H1 (cell line): ENCODE data around the gene PDE6D. TPM values are rescaled to one million over a fixed set of nuclear protein-coding genes. Genes with fewer than 3 reads are reported as not detected.

Experiments used
- BCL11A ChIP-seq, 2 experiments: IDR thresholded peaks; one replicate each; pipeline ENCODE4 v1.6.1; 2011; ENCODE audit warnings: low read depth in 2 of 2, low read length in 2 of 2, mild to moderate bottlenecking in 2 of 2
- BRCA1 ChIP-seq: IDR thresholded peaks from 2 replicates; pipeline ENCODE4 v1.6.1; 2012; ENCODE audit warnings: low read depth, low read length, improper control_type of control experiment
- CBX5 ChIP-seq: fragments of 300-800, 300-1000 bp; sonication (generic); IDR thresholded peaks from 2 replicates; pipeline ENCODE4 v1.7.1; 2016; ENCODE audit warnings: antibody characterized with exemption, low read length, low read depth
- CHD1 ChIP-seq: IDR thresholded peaks from 2 replicates; pipeline ENCODE4 v1.6.1; 2012; ENCODE audit warnings: low read depth, low read length, improper control_type of control experiment
- EGR1 ChIP-seq: IDR thresholded peaks from 2 replicates; pipeline ENCODE4 v1.6.1; 2011; ENCODE audit warnings: low read depth, low read length, borderline replicate concordance
- EZH2 ChIP-seq: fragments of 200-600 bp; sonication (generic); IDR thresholded peaks from 2 replicates; pipeline ENCODE4 v1.7.1; 2012; ENCODE audit warnings: low read depth, mild to moderate bottlenecking, moderate library complexity, low read length, inconsistent platforms; ENCODE audit not compliant: severe bottlenecking
- GABPA ChIP-seq: IDR thresholded peaks from 2 replicates; pipeline ENCODE4 v1.6.1; 2011; ENCODE audit warnings: mild to moderate bottlenecking, low read length, moderate library complexity, borderline replicate concordance; ENCODE audit not compliant: insufficient read depth
- GTF2F1 ChIP-seq: IDR thresholded peaks from 2 replicates; pipeline ENCODE4 v1.6.1; 2012; ENCODE audit warnings: low read depth, low read length, improper control_type of control experiment, borderline replicate concordance
- MAFK ChIP-seq: IDR thresholded peaks from 2 replicates; pipeline ENCODE4 v1.6.1; 2012; ENCODE audit warnings: low read depth, mild to moderate bottlenecking, improper control_type of control experiment, low read length
- NANOG ChIP-seq: IDR thresholded peaks from 2 replicates; pipeline ENCODE4 v1.6.1; 2011; ENCODE audit warnings: low read length, low read depth, mild to moderate bottlenecking, inconsistent platforms; ENCODE audit not compliant: insufficient read depth, poor library complexity, severe bottlenecking
- NRF1 ChIP-seq: IDR thresholded peaks from 2 replicates; pipeline ENCODE4 v1.6.1; 2011; ENCODE audit warnings: mild to moderate bottlenecking, low read depth, low read length, improper control_type of control experiment
- PHF8 ChIP-seq: fragments of 200-600 bp; sonication (generic); conservative IDR thresholded peaks from 2 replicates; pipeline ENCODE4 v1.7.1; 2012; ENCODE audit warnings: low read depth, mild to moderate bottlenecking, inconsistent platforms, low read length, moderate library complexity
- POLR2A ChIP-seq, 2 experiments: IDR thresholded peaks; 1 replicate in 1 of 2; 2 replicates in 1 of 2; pipeline ENCODE4 v1.6.1; 2011; ENCODE audit warnings: low read depth in 2 of 2, low read length in 2 of 2, mild to moderate bottlenecking in 2 of 2; ENCODE audit errors: control extremely low read depth in 1 of 2
- POU5F1 ChIP-seq: IDR thresholded peaks from 2 replicates; pipeline ENCODE4 v1.6.1; 2011; ENCODE audit warnings: low read depth, mild to moderate bottlenecking, low read length, moderate library complexity
- RBBP5 ChIP-seq: IDR thresholded peaks from 2 replicates; pipeline ENCODE4 v1.7.1; 2012; ENCODE audit warnings: low read depth, mild to moderate bottlenecking, inconsistent platforms, low read length, moderate library complexity, borderline replicate concordance
- RNF2 ChIP-seq: fragments of 200-900, 300-1000 bp; sonication (generic); IDR thresholded peaks from 2 replicates; pipeline ENCODE4 v1.7.1; 2016; ENCODE audit warnings: borderline replicate concordance, low read depth, mild to moderate bottlenecking, antibody characterized with exemption, low read length; ENCODE audit not compliant: poor library complexity, severe bottlenecking; ENCODE audit errors: missing control alignments
- RXRA ChIP-seq: IDR thresholded peaks from 2 replicates; pipeline ENCODE4 v1.6.1; 2011; ENCODE audit warnings: low read depth, mild to moderate bottlenecking, low read length, moderate library complexity; ENCODE audit not compliant: insufficient read depth
- SP4 ChIP-seq: IDR thresholded peaks from 2 replicates; pipeline ENCODE4 v1.6.1; 2012; ENCODE audit warnings: low read length, inconsistent platforms
- TAF7 ChIP-seq: optimal IDR thresholded peaks from 2 replicates; pipeline ENCODE3; 2011; ENCODE audit warnings: low read depth, mild to moderate bottlenecking, inconsistent platforms, low read length, moderate library complexity, borderline replicate concordance
- polyA plus RNA-seq, 7 experiments: library from polyadenylated mRNA; depleted of rRNA in 3 of 7; stranded (reverse) in 5 of 7; unstranded in 2 of 7; fragments of >200 nt in 5 of 7; fragments of 200-250 nt in 2 of 7; gene quantifications; 1 replicate in 5 of 7; 2 replicates in 1 of 7; 4 replicates in 1 of 7; pipeline versions ENCODE4 v1.2.1 to v1.2.3, GENCODE V29; 2011 to 2013; ENCODE audit warnings: missing spikeins in 2 of 7, mixed read lengths in 2 of 7
- total RNA-seq: library from RNA; stranded (reverse); fragmentation: NEBNext Ultra II Directional; extraction: Animal tissue kit (Norgen Biotek cat#: 25700); gene quantifications from 2 replicates; pipeline ENCODE4 v1.2.1, GENCODE V29; 2021
- TF ChIP-seq, protein P1 (sequence below): IDR thresholded peaks from 2 replicates; pipeline ENCODE4 v1.6.1; 2012; ENCODE audit warnings: low read length, inconsistent platforms
- TF ChIP-seq, protein P2 (sequence below): IDR thresholded peaks from 2 replicates; pipeline ENCODE4 v1.6.1; 2011; ENCODE audit warnings: low read depth, mild to moderate bottlenecking, low read length; ENCODE audit not compliant: insufficient read depth

Gene PDE6D
- total and polyA plus RNA-seq, 2 of the 8 experiments (the other 6 are each of a cell fraction or from before 2014, with no cell fraction given): 33.7 to 63.9 TPM

DNA sequence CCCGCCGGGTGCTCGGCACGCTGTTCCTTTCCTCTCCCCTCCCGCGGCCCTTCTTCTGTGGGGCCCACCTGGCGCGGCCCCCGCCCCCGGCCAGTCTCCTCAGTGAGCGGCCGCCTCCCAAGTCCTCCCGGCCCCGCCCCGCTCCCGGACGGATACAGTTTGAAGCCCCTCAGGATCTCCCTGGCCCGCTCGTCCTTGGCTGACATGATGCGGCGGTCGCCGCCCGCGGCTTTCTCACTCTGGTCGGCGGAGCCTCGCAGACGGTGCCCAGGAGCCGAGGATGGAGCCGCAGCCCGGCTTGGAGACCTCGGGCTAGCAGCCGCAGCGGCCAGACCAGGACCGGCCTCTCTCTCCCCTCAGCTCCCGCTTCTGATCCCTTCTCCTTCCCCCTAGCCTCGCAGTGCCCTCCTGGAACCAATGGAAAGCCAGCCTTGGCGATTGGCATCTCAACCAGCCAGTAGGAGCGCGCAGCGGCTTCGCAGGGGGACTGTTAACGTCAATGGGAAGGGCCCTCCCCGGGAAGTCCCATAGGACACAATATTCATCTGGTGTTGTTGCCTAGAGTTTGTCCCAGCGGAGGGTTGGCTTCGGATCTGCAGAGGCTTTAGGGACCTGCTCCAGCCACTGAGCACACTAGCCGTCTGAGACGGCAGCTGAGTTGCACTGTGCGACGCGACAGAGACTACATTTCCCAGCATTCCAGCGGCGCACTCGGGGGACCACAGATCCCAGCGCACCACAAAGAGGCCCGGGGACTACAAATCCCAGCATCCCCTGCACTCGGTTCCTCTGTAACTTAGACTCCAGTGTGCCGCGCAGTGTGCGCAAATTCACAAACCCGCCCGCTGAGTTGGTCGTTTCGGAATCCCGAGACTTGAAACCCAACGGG lies at the start of gene PDE6D (continued):
- TF ChIP-seq CBX5 (no peak), PHF8 (peak; percentile 70), RNF2 (no peak), NANOG (peak; percentile 18), BRCA1 (no peak), NRF1 (no peak), TAF7 (no peak), POLR2A (IDR thresholded peaks at IDR 0.05; ENCODE audit: control extremely low read depth in 1 of 2, low read depth in 2 of 2, low read length in 2 of 2) (peak in 1 of 2 experiments; percentile 52; a peak in 2 of 3 replicates), EGR1 (no peak), SP4 (0 out of 2 replicates have a peak, but pooled peaks have one; percentile 68), EZH2 (no peak), CHD1 (no peak), POU5F1 (no peak), MAFK (no peak), RXRA (no peak), BCL11A (IDR thresholded peaks at IDR 0.05; ENCODE audit: low read depth in 2 of 2, low read length in 2 of 2) (no peak), RBBP5 (peak; percentile 80; the same call in 1 of the 2 replicates), GTF2F1 (no peak), GABPA (peak; percentile 75; the same call in 1 of the 2 replicates)
- TF ChIP-seq, protein P1, sequence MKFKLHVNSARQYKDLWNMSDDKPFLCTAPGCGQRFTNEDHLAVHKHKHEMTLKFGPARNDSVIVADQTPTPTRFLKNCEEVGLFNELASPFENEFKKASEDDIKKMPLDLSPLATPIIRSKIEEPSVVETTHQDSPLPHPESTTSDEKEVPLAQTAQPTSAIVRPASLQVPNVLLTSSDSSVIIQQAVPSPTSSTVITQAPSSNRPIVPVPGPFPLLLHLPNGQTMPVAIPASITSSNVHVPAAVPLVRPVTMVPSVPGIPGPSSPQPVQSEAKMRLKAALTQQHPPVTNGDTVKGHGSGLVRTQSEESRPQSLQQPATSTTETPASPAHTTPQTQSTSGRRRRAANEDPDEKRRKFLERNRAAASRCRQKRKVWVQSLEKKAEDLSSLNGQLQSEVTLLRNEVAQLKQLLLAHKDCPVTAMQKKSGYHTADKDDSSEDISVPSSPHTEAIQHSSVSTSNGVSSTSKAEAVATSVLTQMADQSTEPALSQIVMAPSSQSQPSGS: peak; percentile 74
- TF ChIP-seq, protein P2, sequence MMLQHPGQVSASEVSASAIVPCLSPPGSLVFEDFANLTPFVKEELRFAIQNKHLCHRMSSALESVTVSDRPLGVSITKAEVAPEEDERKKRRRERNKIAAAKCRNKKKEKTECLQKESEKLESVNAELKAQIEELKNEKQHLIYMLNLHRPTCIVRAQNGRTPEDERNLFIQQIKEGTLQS: peak; percentile 60; the same call in 1 of the 2 replicates
